K562 (cell line): ENCODE data around the gene LIX1L. TPM values are rescaled to one million over a fixed set of nuclear protein-coding genes. Genes with fewer than 3 reads are reported as not detected.
A peak's percentile ranks its signal among the peaks of the same experiment; 100 is the strongest.

Source experiments
- FOXK1 ChIP-seq: sonication (generic); formaldehyde crosslinking; IDR thresholded peaks from 2 replicates; pipeline ENCODE4 v1.8.0; 2022; ENCODE audit warnings: missing genetic modification reagents, mild to moderate bottlenecking, borderline replicate concordance
- HES1 ChIP-seq: fragments of 450-650 bp; IDR thresholded peaks from 2 replicates; pipeline ENCODE4 v1.6.1; 2016; ENCODE audit warnings: low read depth, mild to moderate bottlenecking, moderate library complexity
- KDM2B ChIP-seq: fragments of 250-450 bp; sonication (Bioruptor Pico); IDR thresholded peaks from 2 replicates; pipeline ENCODE4 v1.8.0; 2021; ENCODE audit warnings: mild to moderate bottlenecking, moderate library complexity
- MBD1 ChIP-seq: fragments of 250-450 bp; sonication (Bioruptor Pico); IDR thresholded peaks from 2 replicates; pipeline ENCODE4 v1.8.0; 2022; ENCODE audit warnings: inconsistent platforms
- MLX ChIP-seq, 2 experiments: fragments of 450-650 bp in 1 of 2; sonication (generic) in 1 of 2; formaldehyde crosslinking; conservative IDR thresholded peaks; 2 replicates each; pipeline versions ENCODE4 v1.4.0 to v1.8.1; 2020 to 2022; ENCODE audit warnings: mild to moderate bottlenecking in 1 of 2, missing genetic modification reagents in 1 of 2
- NCOA4 ChIP-seq: fragments of 450-650 bp; IDR thresholded peaks from 2 replicates; pipeline ENCODE4 v1.6.1; 2018; ENCODE audit warnings: mild to moderate bottlenecking; ENCODE audit not compliant: partially characterized antibody
- NFRKB ChIP-seq: fragments of 450-650 bp; IDR thresholded peaks from 2 replicates; pipeline ENCODE4 v1.6.1; 2016; ENCODE audit warnings: low read depth
- POLR2A ChIP-seq: fragments of 450-650 bp; conservative IDR thresholded peaks from 2 replicates; pipeline ENCODE4 v1.6.1; 2016
- SAFB ChIP-seq: fragments of 200-400 bp; formaldehyde crosslinking; IDR thresholded peaks from 2 replicates; pipeline ENCODE4 v1.6.1; 2017; ENCODE audit warnings: low read depth, low read length, borderline replicate concordance
- STAG1 ChIP-seq: sonication (generic); formaldehyde crosslinking; IDR thresholded peaks from 2 replicates; pipeline ENCODE4 v1.5.0; 2020; ENCODE audit warnings: missing genetic modification reagents, borderline replicate concordance
- ZNF57 ChIP-seq: fragments of 450-650 bp; formaldehyde crosslinking; IDR thresholded peaks from 2 replicates; pipeline ENCODE4 v1.4.0; 2020; ENCODE audit warnings: mild to moderate bottlenecking, moderate library complexity
- polyA plus RNA-seq, 8 experiments: library from polyadenylated mRNA; depleted of rRNA in 4 of 8; stranded (reverse) in 5 of 8; unstranded in 3 of 8; fragments of >200 nt; fragmentation: Nextera tagmentation in 2 of 8; fragmentation: Illumina TruSeq in 1 of 8; extraction: Ambion mirVana in 2 of 8; extraction: Trizol in 1 of 8; gene quantifications; 2 replicates each; pipeline versions ENCODE4 v1.2.1 to v1.2.3, GENCODE V29; 2011 to 2014; ENCODE audit warnings: inconsistent platforms in 1 of 8, missing spikeins in 1 of 8
- total RNA-seq, 7 experiments: library from RNA; depleted of rRNA in 6 of 7; stranded (reverse); fragments of >200 nt in 6 of 7; fragmentation: Illumina TruSeq in 2 of 7; extraction: Trizol in 2 of 7; gene quantifications; 2 replicates each; pipeline versions ENCODE4 v1.2.1 to v1.2.3, GENCODE V29; 2011 to 2021; ENCODE audit warnings: low replicate concordance in 1 of 7
- TF ChIP-seq, protein P1 (sequence below): fragments of 200-400 bp; formaldehyde crosslinking; IDR thresholded peaks from 2 replicates; pipeline ENCODE4 v1.6.1; 2017; ENCODE audit warnings: mild to moderate bottlenecking, low read depth, low read length, moderate library complexity
- TF ChIP-seq, protein P2 (sequence below), 2 experiments: fragments of 450-650 bp; formaldehyde crosslinking in 1 of 2; IDR thresholded peaks; 2 replicates each; pipeline versions ENCODE4 v1.4.0 to v1.6.1; 2014 to 2020; ENCODE audit warnings: mild to moderate bottlenecking in 2 of 2, borderline replicate concordance in 1 of 2, low read depth in 1 of 2

The LIX1L gene
- total and polyA plus RNA-seq, 9 of the 15 experiments (the other 6 are each of a cell fraction or from before 2014, with no cell fraction given) = 4.6 to 26.5 (median 12.5) TPM

- no peak for TF ChIP-seq SAFB
- no peak for TF ChIP-seq HES1
- no peak for TF ChIP-seq NCOA4
- TF ChIP-seq, protein P1, sequence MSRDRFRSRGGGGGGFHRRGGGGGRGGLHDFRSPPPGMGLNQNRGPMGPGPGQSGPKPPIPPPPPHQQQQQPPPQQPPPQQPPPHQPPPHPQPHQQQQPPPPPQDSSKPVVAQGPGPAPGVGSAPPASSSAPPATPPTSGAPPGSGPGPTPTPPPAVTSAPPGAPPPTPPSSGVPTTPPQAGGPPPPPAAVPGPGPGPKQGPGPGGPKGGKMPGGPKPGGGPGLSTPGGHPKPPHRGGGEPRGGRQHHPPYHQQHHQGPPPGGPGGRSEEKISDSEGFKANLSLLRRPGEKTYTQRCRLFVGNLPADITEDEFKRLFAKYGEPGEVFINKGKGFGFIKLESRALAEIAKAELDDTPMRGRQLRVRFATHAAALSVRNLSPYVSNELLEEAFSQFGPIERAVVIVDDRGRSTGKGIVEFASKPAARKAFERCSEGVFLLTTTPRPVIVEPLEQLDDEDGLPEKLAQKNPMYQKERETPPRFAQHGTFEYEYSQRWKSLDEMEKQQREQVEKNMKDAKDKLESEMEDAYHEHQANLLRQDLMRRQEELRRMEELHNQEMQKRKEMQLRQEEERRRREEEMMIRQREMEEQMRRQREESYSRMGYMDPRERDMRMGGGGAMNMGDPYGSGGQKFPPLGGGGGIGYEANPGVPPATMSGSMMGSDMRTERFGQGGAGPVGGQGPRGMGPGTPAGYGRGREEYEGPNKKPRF = no peak
- TF ChIP-seq POLR2A = peak; percentile 96
- no peak for TF ChIP-seq STAG1
- TF ChIP-seq, protein P2, sequence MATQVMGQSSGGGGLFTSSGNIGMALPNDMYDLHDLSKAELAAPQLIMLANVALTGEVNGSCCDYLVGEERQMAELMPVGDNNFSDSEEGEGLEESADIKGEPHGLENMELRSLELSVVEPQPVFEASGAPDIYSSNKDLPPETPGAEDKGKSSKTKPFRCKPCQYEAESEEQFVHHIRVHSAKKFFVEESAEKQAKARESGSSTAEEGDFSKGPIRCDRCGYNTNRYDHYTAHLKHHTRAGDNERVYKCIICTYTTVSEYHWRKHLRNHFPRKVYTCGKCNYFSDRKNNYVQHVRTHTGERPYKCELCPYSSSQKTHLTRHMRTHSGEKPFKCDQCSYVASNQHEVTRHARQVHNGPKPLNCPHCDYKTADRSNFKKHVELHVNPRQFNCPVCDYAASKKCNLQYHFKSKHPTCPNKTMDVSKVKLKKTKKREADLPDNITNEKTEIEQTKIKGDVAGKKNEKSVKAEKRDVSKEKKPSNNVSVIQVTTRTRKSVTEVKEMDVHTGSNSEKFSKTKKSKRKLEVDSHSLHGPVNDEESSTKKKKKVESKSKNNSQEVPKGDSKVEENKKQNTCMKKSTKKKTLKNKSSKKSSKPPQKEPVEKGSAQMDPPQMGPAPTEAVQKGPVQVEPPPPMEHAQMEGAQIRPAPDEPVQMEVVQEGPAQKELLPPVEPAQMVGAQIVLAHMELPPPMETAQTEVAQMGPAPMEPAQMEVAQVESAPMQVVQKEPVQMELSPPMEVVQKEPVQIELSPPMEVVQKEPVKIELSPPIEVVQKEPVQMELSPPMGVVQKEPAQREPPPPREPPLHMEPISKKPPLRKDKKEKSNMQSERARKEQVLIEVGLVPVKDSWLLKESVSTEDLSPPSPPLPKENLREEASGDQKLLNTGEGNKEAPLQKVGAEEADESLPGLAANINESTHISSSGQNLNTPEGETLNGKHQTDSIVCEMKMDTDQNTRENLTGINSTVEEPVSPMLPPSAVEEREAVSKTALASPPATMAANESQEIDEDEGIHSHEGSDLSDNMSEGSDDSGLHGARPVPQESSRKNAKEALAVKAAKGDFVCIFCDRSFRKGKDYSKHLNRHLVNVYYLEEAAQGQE (IDR thresholded peaks at IDR 0.05; ENCODE audit: borderline replicate concordance) = no peak; the same call in 1 of the 2 replicates
- TF ChIP-seq, protein P2 (CRISPR knock-in tag; IDR thresholded peaks at IDR 0.05; ENCODE audit: low read depth) = peak; percentile 77
- no peak for TF ChIP-seq MBD1 (CRISPR knock-in tag)
- TF ChIP-seq ZNF57 = peak; percentile 93
- peak in 1 of 2 experiments; percentile 90; a peak in 2 of 4 replicates for TF ChIP-seq MLX (CRISPR knock-in tag; conservative IDR thresholded peaks at IDR 0.05)
- no peak for TF ChIP-seq NFRKB
- no peak for TF ChIP-seq KDM2B (CRISPR knock-in tag)
- TF ChIP-seq FOXK1 = no peak
These were observed 34.1 kb upstream of the LIX1L start (continued) for GRCh38 chr1:145991735-145992412.
